Stimulated activated naive CD8-positive, alpha-beta T cell treated with anti-CD3 and anti-CD28 coated beads, Interleukin-15, Interleukin-2, amounts not matched to agents 100 U/mL and 50 U/mL, for 24 hours (primary cell): ENCODE measurements around the gene IGFL3.

Experiments used
- ATAC-seq: fragments of 150-1000 bp; cut with Tn5 transposase; one replicate; pipeline ENCODE4 v1.10.0; 2021
- DNase-seq: peaks from one replicate; pipeline ENCODE4 v3.0.0; 2021

IGFL3 gene

GRCh38 chr19:46076951-46077814, 47.3 kb downstream of the IGFL3 start:
- peak; percentile 52 for DNase-seq
- peak; percentile 73 for ATAC-seq

GRCh38 chr19:46076031-46076880, 48.2 kb downstream of the IGFL3 start:
- DNase-seq: no peak
- no peak for ATAC-seq

GRCh38 chr19:46073268-46073922, 51.1 kb downstream of the IGFL3 start:
- ATAC-seq (no peak), DNase-seq (no peak)
